OCI-LY7 (cell line): ENCODE results near the gene LCMT1.

Experiments
- CTCF ChIP-seq: fragments of 200-600 bp; sonication (generic); conservative IDR thresholded peaks from 2 replicates; pipeline ENCODE4 v1.5.1; 2014; ENCODE audit warnings: mild to moderate bottlenecking, antibody characterized with exemption, low read length, moderate library complexity, mixed read lengths
- EZH2phosphoT487 ChIP-seq: fragments of 200-600 bp; sonication (generic); IDR thresholded peaks from 2 replicates; pipeline ENCODE4 v1.6.1; 2018; ENCODE audit warnings: low read depth, borderline replicate concordance, mild to moderate bottlenecking, mixed run types, antibody characterized with exemption, low read length, moderate library complexity, mixed read lengths

GRCh38 chr16:25106567-25107465 lies 4.7 kb upstream of the LCMT1 start:
- TF ChIP-seq CTCF (peak; percentile 41), EZH2phosphoT487 (no peak)
